Peyer's patch (tissue), 4 donors: ENCODE data around the gene C1orf50.

ENCODE experiments used
- CTCF ChIP-seq, 6 experiments: fragments of 450-650 bp in 4 of 6; fragments of 200-600 bp in 2 of 6; sonication (generic) in 1 of 6; IDR thresholded peaks; one replicate each; pipeline ENCODE4 v1.5.1; 2017 to 2019; ENCODE audit warnings: antibody characterized with exemption in 6 of 6, mild to moderate bottlenecking in 3 of 6, moderate library complexity in 1 of 6
- POLR2A ChIP-seq, 2 donors: fragments of 450-650 bp; IDR thresholded peaks; one replicate each; pipeline ENCODE4 v1.5.1; 2017; ENCODE audit warnings: antibody characterized with exemption in 2 of 2, mild to moderate bottlenecking in 2 of 2, moderate library complexity in 2 of 2

DNA sequence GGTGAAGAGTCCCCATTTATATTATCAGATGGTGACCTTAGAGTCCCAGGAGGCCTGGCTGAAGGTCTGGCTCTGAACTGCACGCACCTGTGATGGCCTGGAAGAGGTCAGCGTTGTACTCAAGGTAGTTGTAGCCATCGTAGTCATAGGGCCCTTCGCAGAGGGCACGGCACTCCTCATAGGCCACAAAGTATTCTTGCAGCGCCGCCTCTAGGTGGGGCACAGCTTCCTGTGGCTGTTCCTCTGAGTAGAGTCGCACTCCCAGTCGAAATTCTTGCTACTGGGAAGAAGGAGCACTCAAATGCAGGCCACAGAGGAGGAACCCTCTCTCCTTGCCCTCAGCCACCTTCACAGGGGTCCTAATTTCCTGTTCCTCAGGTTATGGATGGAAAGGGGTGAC, 7.9 kb upstream of the C1orf50 start:
- TF ChIP-seq CTCF (IDR thresholded peaks at IDR 0.05) = no peak
- no peak for TF ChIP-seq POLR2A (IDR thresholded peaks at IDR 0.05)
